OCI-LY7 (cell line): ENCODE results near the gene CAPN8. TPM values are rescaled to one million over a fixed set of nuclear protein-coding genes. Genes with fewer than 3 reads are reported as not detected.

Experiments used
- BruUV-seq: library from RNA; stranded (reverse); fragments of 400-500 nt; replicated peaks from 2 replicates; lab custom pipeline; 2021; lab: Mats Ljungman, UMichigan
- CTCF ChIA-PET: fragments of 300-600 bp; sonication (Branson Sonifier 250); formaldehyde crosslinking; loops from one replicate; lab custom pipeline; 2022; ENCODE audit warnings: antibody characterized with exemption; ENCODE audit not compliant: unreplicated experiment; lab: Charles Lee
- POLR2A ChIA-PET: fragments of 300-600 bp; sonication (Branson Sonifier 250); formaldehyde crosslinking; loops from one replicate; lab custom pipeline; 2022; ENCODE audit warnings: antibody characterized with exemption; lab: Charles Lee
- DNase-seq: peaks from one replicate; pipeline ENCODE4 v3.0.0-alpha.2; 2015; ENCODE audit warnings: low spot score
- H2AFZ ChIP-seq: fragments of 200-600 bp; sonication (generic), shearing (Covaris generic); 2 replicates; pipeline ENCODE4 v1.6.1; 2014; ENCODE audit warnings: mild to moderate bottlenecking, antibody characterized with exemption, low read length, moderate library complexity
- H3K27ac ChIP-seq: fragments of 200-600 bp; sonication (generic); 2 replicates; pipeline ENCODE4 v1.5.1; 2014; ENCODE audit warnings: mixed run types, low read depth, mild to moderate bottlenecking, moderate library complexity, low read length, inconsistent platforms; ENCODE audit not compliant: poor library complexity, severe bottlenecking
- H3K36me3 ChIP-seq: fragments of 200-600 bp; sonication (generic); 2 replicates; pipeline ENCODE4 v1.6.1; 2014; ENCODE audit warnings: mild to moderate bottlenecking, antibody characterized with exemption, low read length, moderate library complexity, mixed read lengths; ENCODE audit not compliant: insufficient read depth
- H3K4me1 ChIP-seq: fragments of 200-600 bp; sonication (generic); 2 replicates; pipeline ENCODE4 v1.5.1; 2014; ENCODE audit warnings: mild to moderate bottlenecking, low read length; ENCODE audit not compliant: insufficient read depth, poor library complexity, severe bottlenecking
- H3K4me2 ChIP-seq: fragments of 200-600 bp; sonication (generic); 2 replicates; pipeline ENCODE4 v1.6.1; 2014; ENCODE audit warnings: mild to moderate bottlenecking, low read length
- H3K4me3 ChIP-seq: fragments of 200-600 bp; sonication (generic); 2 replicates; pipeline ENCODE4 v1.5.1; 2014; ENCODE audit warnings: mild to moderate bottlenecking, low read depth, low read length; ENCODE audit not compliant: poor library complexity, severe bottlenecking
- H3K79me2 ChIP-seq: fragments of 200-600 bp; sonication (generic); 2 replicates; pipeline ENCODE4 v1.6.1; 2016; ENCODE audit warnings: low read depth, mild to moderate bottlenecking, low read length, moderate library complexity, mixed read lengths; ENCODE audit not compliant: insufficient read depth
- H3K9me2 ChIP-seq: fragments of 200-600 bp; sonication (generic); 2 replicates; pipeline ENCODE4 v1.6.1; 2016; ENCODE audit warnings: mild to moderate bottlenecking, low read length, mixed read lengths; ENCODE audit not compliant: insufficient read depth
- H3K9me3 ChIP-seq: fragments of 200-600 bp; sonication (generic); 2 replicates; pipeline ENCODE4 v1.6.1; 2014; ENCODE audit warnings: mild to moderate bottlenecking, mixed run types, low read length, mixed read lengths
- H4K20me1 ChIP-seq: fragments of 200-600 bp; sonication (generic); 2 replicates; pipeline ENCODE4 v1.6.1; 2014; ENCODE audit warnings: mild to moderate bottlenecking, antibody characterized with exemption, low read length, moderate library complexity, mixed read lengths; ENCODE audit not compliant: insufficient read depth
- EZH2phosphoT487 ChIP-seq: fragments of 200-600 bp; sonication (generic); IDR thresholded peaks from 2 replicates; pipeline ENCODE4 v1.6.1; 2018; ENCODE audit warnings: low read depth, borderline replicate concordance, mild to moderate bottlenecking, mixed run types, antibody characterized with exemption, low read length, moderate library complexity, mixed read lengths
- intact Hi-C: fragments of 100-400 bp; cut with micrococcal nuclease; formaldehyde crosslinking; loops from one replicate; pipeline ENCODE4 v1.10.0; 2022; ENCODE audit not compliant: unreplicated experiment
- total RNA-seq, 2 experiments: library from RNA; depleted of rRNA in 1 of 2; stranded (reverse); fragments of >200 nt in 1 of 2; shearing (Covaris generic) in 1 of 2; gene quantifications; 2 replicates each; pipeline ENCODE4 v1.2.3, GENCODE V29; 2014 to 2022
- TF ChIP-seq, protein P1 (sequence below): fragments of 200-600 bp; sonication (generic); conservative IDR thresholded peaks from 2 replicates; pipeline ENCODE4 v1.5.1; 2014; ENCODE audit warnings: mild to moderate bottlenecking, antibody characterized with exemption, low read length, moderate library complexity, mixed read lengths

CAPN8 gene
- total RNA-seq, 2 experiments from 2014 or later, result not detected

DNA sequence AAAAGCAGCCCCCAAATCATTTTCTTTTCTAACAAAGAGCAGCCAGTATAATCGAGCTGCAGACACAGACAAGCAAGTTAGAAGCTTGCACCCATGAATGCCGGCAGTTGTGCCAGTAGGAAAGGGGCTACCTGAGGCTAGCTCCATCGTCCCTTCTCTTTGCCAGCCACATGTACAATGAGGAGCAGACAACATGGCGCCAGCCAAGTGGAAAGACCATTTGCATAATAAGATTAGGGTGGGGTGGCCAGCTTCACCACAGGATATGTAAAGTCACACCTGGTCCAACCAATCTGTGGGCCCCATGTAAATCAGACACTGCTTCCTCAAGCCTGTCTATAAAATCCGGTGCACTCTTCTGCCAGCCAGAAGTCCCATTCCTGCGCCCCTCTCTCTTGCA, 168.6 kb downstream of the CAPN8 start:
- Histone ChIP-seq H3K27ac (no peak overlapping the region), H3K36me3 (no peaks in the 10 kb centered on the region), H3K4me3 (no peak overlapping the region), H3K4me2 (no peak overlapping the region), H3K79me2 (no peaks in the 10 kb centered on the region), H3K9me2 (no peaks in the 10 kb centered on the region), H3K9me3 (no peaks in the 10 kb centered on the region), H3K4me1 (no peaks in the 10 kb centered on the region), H4K20me1 (no peaks in the 10 kb centered on the region), H2AFZ (no peak overlapping the region)
- no peak for TF ChIP-seq EZH2phosphoT487
- TF ChIP-seq, protein P1, sequence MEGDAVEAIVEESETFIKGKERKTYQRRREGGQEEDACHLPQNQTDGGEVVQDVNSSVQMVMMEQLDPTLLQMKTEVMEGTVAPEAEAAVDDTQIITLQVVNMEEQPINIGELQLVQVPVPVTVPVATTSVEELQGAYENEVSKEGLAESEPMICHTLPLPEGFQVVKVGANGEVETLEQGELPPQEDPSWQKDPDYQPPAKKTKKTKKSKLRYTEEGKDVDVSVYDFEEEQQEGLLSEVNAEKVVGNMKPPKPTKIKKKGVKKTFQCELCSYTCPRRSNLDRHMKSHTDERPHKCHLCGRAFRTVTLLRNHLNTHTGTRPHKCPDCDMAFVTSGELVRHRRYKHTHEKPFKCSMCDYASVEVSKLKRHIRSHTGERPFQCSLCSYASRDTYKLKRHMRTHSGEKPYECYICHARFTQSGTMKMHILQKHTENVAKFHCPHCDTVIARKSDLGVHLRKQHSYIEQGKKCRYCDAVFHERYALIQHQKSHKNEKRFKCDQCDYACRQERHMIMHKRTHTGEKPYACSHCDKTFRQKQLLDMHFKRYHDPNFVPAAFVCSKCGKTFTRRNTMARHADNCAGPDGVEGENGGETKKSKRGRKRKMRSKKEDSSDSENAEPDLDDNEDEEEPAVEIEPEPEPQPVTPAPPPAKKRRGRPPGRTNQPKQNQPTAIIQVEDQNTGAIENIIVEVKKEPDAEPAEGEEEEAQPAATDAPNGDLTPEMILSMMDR, result no peak
- peak; percentile 8 for DNase-seq
- ChIA-PET CTCF (no interaction called here), POLR2A (no interaction called here)
- intact Hi-C loops, result no loop called here
- no TSS peak for BruUV-seq

DNA sequence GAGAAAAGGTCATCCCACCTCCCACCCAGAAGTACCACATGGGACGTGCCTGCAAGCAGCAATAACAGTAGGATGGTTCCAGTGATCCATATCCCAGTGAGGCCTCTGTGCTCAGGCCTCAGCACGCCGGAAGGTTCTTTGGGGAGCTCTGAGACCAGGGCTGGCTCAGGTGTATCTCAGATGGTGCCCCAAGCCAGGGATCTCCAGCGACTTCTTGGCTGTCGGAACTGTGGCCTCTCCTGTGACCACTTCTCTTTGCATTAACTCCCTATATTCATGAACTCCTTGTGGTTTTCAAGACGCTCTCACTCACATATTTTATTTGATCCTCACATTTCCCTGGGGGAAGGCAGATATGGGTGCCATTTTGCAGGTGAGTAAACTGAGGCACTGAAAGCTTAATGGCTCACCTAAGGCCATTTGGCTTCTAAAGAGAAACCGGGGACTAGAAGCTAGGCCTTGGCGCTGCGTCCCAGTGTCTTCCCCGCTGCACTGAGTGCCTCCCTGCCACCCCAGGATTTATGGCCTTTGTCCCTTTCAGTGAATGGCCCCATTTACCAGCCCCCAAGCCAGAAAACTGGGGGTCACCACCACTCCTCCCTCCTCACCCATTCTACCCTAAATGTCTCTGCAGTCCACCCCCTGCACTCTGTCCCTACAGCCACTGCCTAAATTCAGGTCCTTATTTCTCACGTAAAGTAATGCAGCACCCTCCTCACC, 170.4 kb downstream of the CAPN8 start:
- Histone ChIP-seq H3K4me1 (no peaks in the 10 kb centered on the region), H4K20me1 (no peaks in the 10 kb centered on the region), H3K79me2 (no peaks in the 10 kb centered on the region), H3K4me2 (no peak overlapping the region), H3K36me3 (no peaks in the 10 kb centered on the region), H3K27ac (no peak overlapping the region), H3K9me3 (no peaks in the 10 kb centered on the region), H3K4me3 (no peak overlapping the region), H3K9me2 (no peaks in the 10 kb centered on the region), H2AFZ (no peak overlapping the region)
- no peak for TF ChIP-seq EZH2phosphoT487
- TF ChIP-seq, protein P1, result no peak
- ChIA-PET CTCF (no interaction called here), POLR2A (no interaction called here)
- BruUV-seq, result no TSS peak
- intact Hi-C loops, result no loop called here
- no peak for DNase-seq

DNA sequence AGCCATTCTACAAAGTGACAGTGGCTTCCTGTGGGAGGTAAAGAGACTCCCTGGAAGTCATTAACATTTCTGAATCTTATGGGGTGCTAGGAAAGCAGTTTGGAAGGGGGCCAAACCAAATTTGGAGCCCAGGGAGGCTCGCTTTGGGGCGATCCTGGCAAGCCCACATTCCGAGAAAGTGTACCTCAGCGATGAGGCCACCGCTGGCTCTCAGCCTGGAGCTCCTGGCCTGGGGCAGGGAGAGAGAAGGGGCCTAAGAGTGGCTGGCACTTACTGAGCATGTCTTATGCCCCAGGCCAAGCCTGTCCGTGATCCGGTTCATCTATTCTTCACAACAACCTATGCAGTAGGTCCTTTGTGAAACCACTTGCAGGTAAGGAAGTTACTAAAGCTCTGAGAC, 173.5 kb downstream of the CAPN8 start:
- Histone ChIP-seq H2AFZ (no peak overlapping the region), H3K4me2 (no peak overlapping the region), H3K9me3 (no peaks in the 10 kb centered on the region), H3K4me3 (no peak overlapping the region), H3K36me3 (no peaks in the 10 kb centered on the region), H3K4me1 (no peaks in the 10 kb centered on the region), H3K9me2 (no peaks in the 10 kb centered on the region), H4K20me1 (no peaks in the 10 kb centered on the region), H3K27ac (no peak overlapping the region), H3K79me2 (no peaks in the 10 kb centered on the region)
- no peak for DNase-seq
- ChIA-PET POLR2A (no interaction called here), CTCF (no interaction called here)
- intact Hi-C loops, result no loop called here
- no TSS peak for BruUV-seq
- TF ChIP-seq, protein P1, result no peak
- TF ChIP-seq EZH2phosphoT487, result no peak
